Measurements from ENCODE around the gene SLC23A2.

Gene SLC23A2

GRCh38 chr20:4811661-4812181, 189.6 kb downstream of the SLC23A2 start:
- no peak for TF ChIP-seq CTCF (conservative IDR thresholded peaks at IDR 0.05; ENCODE audit: low read depth, low read length)
- no peak for DNase-seq (ENCODE audit: low read depth)
- H3K4me3 ChIP-seq (ENCODE audit: low read length) = no peak overlapping the region

GRCh38 chr20:4811257-4811656, 190.1 kb downstream of the SLC23A2 start:
- H3K4me3 ChIP-seq (ENCODE audit: low read length) = no peak overlapping the region
- no peak for TF ChIP-seq CTCF (conservative IDR thresholded peaks at IDR 0.05; ENCODE audit: low read depth, low read length)
- no peak for DNase-seq (ENCODE audit: low read depth)

- DNase-seq (ENCODE audit: low read depth) = no peak
- TF ChIP-seq CTCF (conservative IDR thresholded peaks at IDR 0.05; ENCODE audit: low read depth, low read length) = no peak
- no peak overlapping the region for H3K4me3 ChIP-seq (ENCODE audit: low read length)
Measured at GRCh38 chr20:4810426-4811019, 190.8 kb downstream of the SLC23A2 start.

GRCh38 chr20:4809707-4810106, 191.6 kb downstream of the SLC23A2 start:
- no peak for DNase-seq (ENCODE audit: low read depth)
- no peak overlapping the region for H3K4me3 ChIP-seq (ENCODE audit: low read length)
- TF ChIP-seq CTCF (conservative IDR thresholded peaks at IDR 0.05; ENCODE audit: low read depth, low read length) = no peak

GRCh38 chr20:4808872-4809271, 192.4 kb downstream of the SLC23A2 start:
- no peak for TF ChIP-seq CTCF (conservative IDR thresholded peaks at IDR 0.05; ENCODE audit: low read depth, low read length)
- H3K4me3 ChIP-seq (ENCODE audit: low read length) = no peak overlapping the region
- DNase-seq (ENCODE audit: low read depth) = no peak

GRCh38 chr20:4805663-4806449, 195.5 kb downstream of the SLC23A2 start:
- DNase-seq (ENCODE audit: low read depth) = no peak
- H3K4me3 ChIP-seq (ENCODE audit: low read length) = no peak overlapping the region
- no peak for TF ChIP-seq CTCF (conservative IDR thresholded peaks at IDR 0.05; ENCODE audit: low read depth, low read length)

- no peak overlapping the region for H3K4me3 ChIP-seq (ENCODE audit: low read length)
- no peak for DNase-seq (ENCODE audit: low read depth)
- TF ChIP-seq CTCF (conservative IDR thresholded peaks at IDR 0.05; ENCODE audit: low read depth, low read length) = no peak
Measured at GRCh38 chr20:4802527-4802926, 198.8 kb downstream of the SLC23A2 start.
